H1 (cell line): ENCODE results near the gene WFIKKN1. TPM values are rescaled to one million over a fixed set of nuclear protein-coding genes. Genes with fewer than 3 reads are reported as not detected.

Source experiments
- CTCF ChIA-PET: fragments of 300-600 bp; sonication (Branson Sonifier 250); formaldehyde crosslinking; loops from one replicate; lab custom pipeline; 2021; ENCODE audit not compliant: partially characterized antibody; lab: Charles Lee
- POLR2A ChIA-PET: fragments of 300-600 bp; sonication (Branson Sonifier 250); formaldehyde crosslinking; loops from one replicate; lab custom pipeline; 2021; ENCODE audit warnings: inconsistent platforms; ENCODE audit not compliant: partially characterized antibody; lab: Charles Lee
- DNase-seq, 2 experiments: peaks; one replicate each; pipeline versions ENCODE4 v3.0.0 to v3.0.0-alpha.2; 2010 to 2022; ENCODE audit warnings: low spot score in 2 of 2, low read depth in 1 of 2, mixed read lengths in 1 of 2
- FAIRE-seq: peaks from 2 replicates; lab custom pipeline; 2011; peaks lifted over from hg19 to GRCh38; lab: Jason Lieb, UNC
- H2AFZ ChIP-seq: 2 replicates; pipeline ENCODE4 v1.8.1; 2012; ENCODE audit warnings: low read length, inconsistent platforms
- H2AK5ac ChIP-seq: 2 replicates; pipeline ENCODE4 v1.6.1; 2013; ENCODE audit warnings: low read depth, low read length
- H2BK120ac ChIP-seq: replicated peaks from 2 replicates; pipeline ENCODE3; 2013; ENCODE audit warnings: low read depth, low read length, inconsistent platforms
- H2BK12ac ChIP-seq: 2 replicates; pipeline ENCODE4 v1.6.1; 2013; ENCODE audit warnings: low read depth, low read length
- H2BK15ac ChIP-seq: 2 replicates; pipeline ENCODE4 v1.6.1; 2013; ENCODE audit warnings: low read length
- H2BK20ac ChIP-seq: 2 replicates; pipeline ENCODE4 v1.6.1; 2013; ENCODE audit warnings: low read length
- H2BK5ac ChIP-seq: 2 replicates; pipeline ENCODE4 v1.6.1; 2013; ENCODE audit warnings: low read depth, low read length
- H3K14ac ChIP-seq: 2 replicates; pipeline ENCODE4 v1.6.1; 2013; ENCODE audit warnings: inconsistent platforms; ENCODE audit not compliant: insufficient read length
- H3K18ac ChIP-seq: 2 replicates; pipeline ENCODE4 v1.6.1; 2013; ENCODE audit warnings: low read length; ENCODE audit errors: extremely low read depth
- H3K23ac ChIP-seq: 2 replicates; pipeline ENCODE4 v1.6.1; 2013; ENCODE audit warnings: inconsistent platforms; ENCODE audit not compliant: insufficient read length
- H3K23me2 ChIP-seq: 2 replicates; pipeline ENCODE4 v1.6.1; 2013; ENCODE audit warnings: low read depth, low read length
- H3K27ac ChIP-seq: 2 replicates; pipeline ENCODE4 v1.6.1; 2011; ENCODE audit warnings: low read depth, low read length, inconsistent platforms
- H3K27me3 ChIP-seq, 4 experiments: replicated peaks in 1 of 4; 1 replicate in 1 of 4; 2 replicates in 3 of 4; pipeline versions ENCODE4 v1.6.1 to v1.8.1; 2011 to 2013; ENCODE audit warnings: low read length in 3 of 4, mild to moderate bottlenecking in 3 of 4, inconsistent platforms in 2 of 4, mixed read lengths in 2 of 4, moderate library complexity in 1 of 4; ENCODE audit not compliant: control insufficient read depth in 3 of 4, insufficient read depth in 3 of 4; ENCODE audit errors: extremely low read depth in 1 of 4
- H3K36me3 ChIP-seq, 4 experiments: 2 replicates each; pipeline versions ENCODE4 v1.6.1 to v1.8.1; 2011 to 2013; ENCODE audit warnings: mild to moderate bottlenecking in 4 of 4, low read length in 3 of 4, moderate library complexity in 2 of 4, control low read depth in 1 of 4, inconsistent platforms in 1 of 4; ENCODE audit not compliant: insufficient read depth in 4 of 4, control insufficient read depth in 2 of 4
- H3K4ac ChIP-seq: replicated peaks from 2 replicates; pipeline ENCODE3; 2013; ENCODE audit warnings: low read length, low read depth, mixed read lengths, inconsistent platforms; ENCODE audit not compliant: insufficient read length
- H3K4me1 ChIP-seq, 4 experiments: replicated peaks in 1 of 4; 1 replicate in 1 of 4; 2 replicates in 3 of 4; pipeline versions ENCODE4 v1.6.1 to v1.8.1; 2011 to 2013; ENCODE audit warnings: low read length in 3 of 4, inconsistent platforms in 2 of 4, mixed read lengths in 1 of 4; ENCODE audit not compliant: insufficient read depth in 4 of 4, control insufficient read depth in 3 of 4
- H3K4me2 ChIP-seq, 2 experiments: 2 replicates each; pipeline versions ENCODE4 v1.6.1 to v1.8.1; 2011 to 2013; ENCODE audit warnings: low read depth in 2 of 2, low read length in 2 of 2, control low read depth in 1 of 2, inconsistent platforms in 1 of 2, mild to moderate bottlenecking in 1 of 2; ENCODE audit not compliant: insufficient read depth in 1 of 2
- H3K4me3 ChIP-seq, 4 experiments: fragments of 200-600, 300-600 bp in 1 of 4; sonication (generic), shearing (Covaris generic), sonication (Bioruptor Twin) in 1 of 4; 2 replicates each; pipeline versions ENCODE4 v1.5.1 to v1.8.1; 2011 to 2016; ENCODE audit warnings: low read length in 4 of 4, low read depth in 3 of 4, control low read depth in 2 of 4, inconsistent platforms in 2 of 4, mild to moderate bottlenecking in 2 of 4, mixed read lengths in 1 of 4, moderate library complexity in 1 of 4; ENCODE audit not compliant: insufficient read depth in 2 of 4; ENCODE audit errors: extremely low read depth in 1 of 4
- H3K56ac ChIP-seq: replicated peaks from 2 replicates; pipeline ENCODE3; 2013; ENCODE audit warnings: low read depth, mild to moderate bottlenecking, mixed read lengths, low read length, inconsistent platforms; ENCODE audit not compliant: insufficient read length
- H3K79me1 ChIP-seq: 2 replicates; pipeline ENCODE4 v1.6.1; 2013; ENCODE audit warnings: low read depth, low read length, control low read depth
- H3K79me2 ChIP-seq, 2 experiments: 2 replicates each; pipeline versions ENCODE4 v1.6.1 to v1.8.1; 2012 to 2013; ENCODE audit warnings: low read length in 2 of 2, mild to moderate bottlenecking in 2 of 2, inconsistent platforms in 1 of 2; ENCODE audit not compliant: insufficient read depth in 2 of 2, control insufficient read depth in 1 of 2
- H3K9ac ChIP-seq, 4 experiments: replicated peaks in 1 of 4; 1 replicate in 1 of 4; 2 replicates in 3 of 4; pipeline versions ENCODE4 v1.6.1 to v1.8.1; 2011 to 2013; ENCODE audit warnings: low read depth in 3 of 4, low read length in 3 of 4, control low read depth in 2 of 4, mild to moderate bottlenecking in 2 of 4, moderate library complexity in 2 of 4, inconsistent platforms in 1 of 4; ENCODE audit errors: extremely low read depth in 1 of 4
- H3K9me3 ChIP-seq, 2 experiments: 2 replicates each; pipeline versions ENCODE4 v1.6.1 to v1.8.1; 2012 to 2013; ENCODE audit warnings: mild to moderate bottlenecking in 2 of 2, moderate library complexity in 2 of 2, control low read depth in 1 of 2, inconsistent platforms in 1 of 2, low read depth in 1 of 2, low read length in 1 of 2, mixed read lengths in 1 of 2; ENCODE audit not compliant: insufficient read depth in 2 of 2
- H4K20me1 ChIP-seq, 2 experiments: replicated peaks in 1 of 2; 2 replicates each; pipeline versions ENCODE3 to v1.8.1; 2011 to 2013; ENCODE audit warnings: inconsistent platforms in 2 of 2, low read length in 2 of 2, mild to moderate bottlenecking in 1 of 2; ENCODE audit not compliant: insufficient read depth in 2 of 2, control insufficient read depth in 1 of 2
- H4K5ac ChIP-seq: 2 replicates; pipeline ENCODE4 v1.6.1; 2013; ENCODE audit warnings: low read length, low read depth, mixed read lengths, inconsistent platforms; ENCODE audit not compliant: insufficient read length
- H4K8ac ChIP-seq: 2 replicates; pipeline ENCODE4 v1.8.0; 2013; ENCODE audit warnings: mild to moderate bottlenecking, moderate library complexity, low read length, inconsistent platforms; ENCODE audit not compliant: insufficient read depth; ENCODE audit errors: extremely low read depth
- H4K91ac ChIP-seq: replicated peaks from 2 replicates; pipeline ENCODE3; 2013; ENCODE audit warnings: low read length, mixed read lengths, inconsistent platforms; ENCODE audit not compliant: insufficient read length
- ASH2L ChIP-seq: fragments of 200-600, 300-600 bp; sonication (generic); IDR thresholded peaks from one replicate; pipeline ENCODE4 v1.7.1; 2017; ENCODE audit warnings: low read length
- SIN3A ChIP-seq, 2 experiments: IDR thresholded peaks in 1 of 2; conservative IDR thresholded peaks in 1 of 2; 2 replicates each; pipeline ENCODE4 v1.6.1; 2011 to 2012; ENCODE audit warnings: low read length in 2 of 2, improper control_type of control experiment in 1 of 2, low read depth in 1 of 2, mild to moderate bottlenecking in 1 of 2
- TAF1 ChIP-seq: IDR thresholded peaks from 2 replicates; pipeline ENCODE4 v1.6.1; 2011; ENCODE audit warnings: mild to moderate bottlenecking, low read depth, low read length
- WGBS, 2 experiments: shearing (Covaris generic) in 1 of 2; methylation state at CpG; one replicate each; pipeline versions ENCODE4 v1.1.6 to v1.1.7; 2013 to 2015; ENCODE audit warnings: low lambda C conversion rate in 2 of 2, mixed read lengths in 2 of 2, inconsistent platforms in 1 of 2, low coverage in 1 of 2, missing lambda C conversion rate in 1 of 2; ENCODE audit not compliant: insufficient replicate concordance in 2 of 2, insufficient coverage in 1 of 2, insufficient read length in 1 of 2; ENCODE audit errors: extremely low coverage in 1 of 2, missing lambda C conversion rate in 1 of 2; 5-methylcytosine and 5-hydroxymethylcytosine counted together
- polyA plus RNA-seq, 7 experiments: library from polyadenylated mRNA; depleted of rRNA in 3 of 7; stranded (reverse) in 5 of 7; unstranded in 2 of 7; fragments of >200 nt in 5 of 7; fragments of 200-250 nt in 2 of 7; gene quantifications; 1 replicate in 5 of 7; 2 replicates in 1 of 7; 4 replicates in 1 of 7; pipeline versions ENCODE4 v1.2.1 to v1.2.3, GENCODE V29; 2011 to 2013; ENCODE audit warnings: missing spikeins in 2 of 7, mixed read lengths in 2 of 7
- total RNA-seq: library from RNA; stranded (reverse); fragmentation: NEBNext Ultra II Directional; extraction: Animal tissue kit (Norgen Biotek cat#: 25700); gene quantifications from 2 replicates; pipeline ENCODE4 v1.2.1, GENCODE V29; 2021
- TF ChIP-seq, protein P1 (sequence below), 3 experiments: IDR thresholded peaks; 1 replicate in 2 of 3; 2 replicates in 1 of 3; pipeline versions ENCODE4 v1.5.1 to v1.6.1; 2011; ENCODE audit warnings: low read length in 3 of 3, mild to moderate bottlenecking in 3 of 3, inconsistent platforms in 2 of 3, low read depth in 1 of 3, moderate library complexity in 1 of 3; ENCODE audit not compliant: insufficient read depth in 1 of 3; ENCODE audit errors: control extremely low read depth in 1 of 3

WFIKKN1 gene
- total and polyA plus RNA-seq, 2 of the 8 experiments (the other 6 are each of a cell fraction or from before 2014, with no cell fraction given) = 11.4 to 15.8 TPM

DNA sequence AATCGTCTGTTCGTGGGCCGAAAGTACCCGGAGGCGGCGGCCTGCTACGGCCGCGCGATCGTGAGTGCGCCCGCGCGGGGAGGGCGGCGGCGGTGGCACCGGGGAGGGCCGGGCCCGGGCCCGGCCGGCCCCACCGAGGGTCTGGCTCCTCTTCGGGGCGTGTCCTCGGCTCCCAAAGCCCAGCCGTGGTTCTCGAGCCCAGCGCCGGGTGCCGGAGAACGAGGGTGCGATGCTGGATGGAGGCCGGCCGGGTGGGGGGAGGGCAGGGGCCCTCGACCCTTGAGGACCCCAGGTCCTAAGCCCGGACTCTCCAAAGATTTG lies 49.8 kb downstream of the WFIKKN1 start:
- Histone ChIP-seq H3K4ac (no peak overlapping the region), H3K14ac (no peak overlapping the region), H3K4me1 (peaks cover 0 to 31% (median 24%) of the 10 kb centered on the region in 4 experiments; a peak in 6 of 7 replicates), H3K18ac (no peak overlapping the region), H4K5ac (peak overlapping the region; percentile 43), H3K79me1 (peaks cover 6% of the 10 kb centered on the region; the same call in 1 of the 2 replicates), H3K23ac (no peak overlapping the region), H3K79me2 (peaks cover 0 to 12% of the 10 kb centered on the region in 2 experiments; a peak in 1 of 4 replicates), H2BK20ac (no peak overlapping the region), H2BK15ac (no peak overlapping the region), H3K56ac (no peak overlapping the region), H3K27me3 (peaks cover 0 to 2% (median 0%) of the 10 kb centered on the region in 4 experiments; a peak in 2 of 7 replicates), H2BK5ac (0 out of 2 replicates have a peak overlapping the region, but pooled peaks have one; percentile 49), H4K8ac (no peak overlapping the region), H4K20me1 (peaks cover 4 to 29% of the 10 kb centered on the region in 2 experiments), H2AK5ac (no peak overlapping the region), H3K36me3 (peaks cover 4 to 21% (median 13%) of the 10 kb centered on the region in 4 experiments; a peak in 7 of 8 replicates), H2AFZ (no peak overlapping the region), H2BK12ac (no peak overlapping the region), H3K23me2 (peaks cover 13% of the 10 kb centered on the region; the same call in 1 of the 2 replicates), H3K9ac (peak overlapping the region; percentile 13 to 72 (median 64); a peak in 5 of 7 replicates), H3K27ac (peak overlapping the region; percentile 72), H3K9me3 (no peaks in the 10 kb centered on the region), H2BK120ac (no peak overlapping the region), H3K4me3 (peak overlapping the region; percentile 72 to 89 (median 80)), H3K4me2 (peak overlapping the region; percentile 74), H4K91ac (no peak overlapping the region)
- 0 out of 2 replicates have a peak, but pooled peaks have one; percentile 12 for TF ChIP-seq TAF1
- 0 out of 4 replicates have a peak, but pooled peaks of 1 of the 2 experiments have one; percentile 3 for TF ChIP-seq SIN3A (conservative IDR thresholded peaks at IDR 0.05 in 1 of 2, IDR thresholded peaks at IDR 0.05 in 1 of 2; ENCODE audit: low read depth in 1 of 2, low read length in 2 of 2)
- peak; percentile 3 for TF ChIP-seq ASH2L
- TF ChIP-seq, protein P1, sequence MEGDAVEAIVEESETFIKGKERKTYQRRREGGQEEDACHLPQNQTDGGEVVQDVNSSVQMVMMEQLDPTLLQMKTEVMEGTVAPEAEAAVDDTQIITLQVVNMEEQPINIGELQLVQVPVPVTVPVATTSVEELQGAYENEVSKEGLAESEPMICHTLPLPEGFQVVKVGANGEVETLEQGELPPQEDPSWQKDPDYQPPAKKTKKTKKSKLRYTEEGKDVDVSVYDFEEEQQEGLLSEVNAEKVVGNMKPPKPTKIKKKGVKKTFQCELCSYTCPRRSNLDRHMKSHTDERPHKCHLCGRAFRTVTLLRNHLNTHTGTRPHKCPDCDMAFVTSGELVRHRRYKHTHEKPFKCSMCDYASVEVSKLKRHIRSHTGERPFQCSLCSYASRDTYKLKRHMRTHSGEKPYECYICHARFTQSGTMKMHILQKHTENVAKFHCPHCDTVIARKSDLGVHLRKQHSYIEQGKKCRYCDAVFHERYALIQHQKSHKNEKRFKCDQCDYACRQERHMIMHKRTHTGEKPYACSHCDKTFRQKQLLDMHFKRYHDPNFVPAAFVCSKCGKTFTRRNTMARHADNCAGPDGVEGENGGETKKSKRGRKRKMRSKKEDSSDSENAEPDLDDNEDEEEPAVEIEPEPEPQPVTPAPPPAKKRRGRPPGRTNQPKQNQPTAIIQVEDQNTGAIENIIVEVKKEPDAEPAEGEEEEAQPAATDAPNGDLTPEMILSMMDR (IDR thresholded peaks at IDR 0.05; ENCODE audit: control extremely low read depth in 1 of 3, insufficient read depth in 1 of 3, low read depth in 1 of 3, low read length in 3 of 3) = no peak
- FAIRE-seq (no peak), DNase-seq (no peak)
- POLR2A ChIA-PET = interaction anchor here (0.6 to 13.3 kb wide), 16 partner anchors 9 to 298 kb away, joined by 3 to 214 read pairs (median 8); partner anchors contain the start of genes ANTKMT, CCDC78, HAGHL and PGAP6
- WGBS, 2 experiments = 0% methylated on average over 25 of the region's 38 CpGs; no CpG with 5 or more reads in 1 of the 2 experiments
- CTCF ChIA-PET = interaction anchor here (0.9 to 1.8 kb wide), 3 partner anchors 10 to 32 kb away, joined by 3 to 5 read pairs (median 4); partner anchors contain the start of gene WDR24
